ENCODE results near the gene TEKT2.

DNA sequence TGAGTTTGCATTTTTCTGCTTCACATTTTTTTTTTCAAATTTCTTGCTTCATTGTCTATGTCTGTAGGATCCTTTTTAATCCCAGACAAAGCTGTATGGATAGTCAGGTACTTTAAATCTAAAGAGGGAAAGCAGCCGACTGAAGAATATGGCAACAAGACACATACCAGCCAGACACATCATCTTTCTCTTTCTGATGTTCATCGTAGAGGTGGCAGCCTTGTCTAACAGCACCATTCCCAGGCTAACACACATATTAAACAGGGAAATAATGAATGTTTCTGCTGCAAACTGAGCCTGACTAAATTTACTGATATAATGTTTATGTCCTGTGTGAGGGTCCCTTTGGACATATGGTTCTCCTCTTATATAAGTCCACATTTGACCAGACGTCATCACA, 3.7 kb upstream of the TEKT2 start:
- TF ChIP-seq EZH2 (IDR thresholded peaks at IDR 0.05; ENCODE audit: borderline replicate concordance, low read depth, low read length, severe bottlenecking) = no peak
- TF ChIP-seq JUN (IDR thresholded peaks at IDR 0.05; ENCODE audit: borderline replicate concordance, insufficient read depth, insufficient read length, low read depth) = no peak
- TF ChIP-seq, protein P1, sequence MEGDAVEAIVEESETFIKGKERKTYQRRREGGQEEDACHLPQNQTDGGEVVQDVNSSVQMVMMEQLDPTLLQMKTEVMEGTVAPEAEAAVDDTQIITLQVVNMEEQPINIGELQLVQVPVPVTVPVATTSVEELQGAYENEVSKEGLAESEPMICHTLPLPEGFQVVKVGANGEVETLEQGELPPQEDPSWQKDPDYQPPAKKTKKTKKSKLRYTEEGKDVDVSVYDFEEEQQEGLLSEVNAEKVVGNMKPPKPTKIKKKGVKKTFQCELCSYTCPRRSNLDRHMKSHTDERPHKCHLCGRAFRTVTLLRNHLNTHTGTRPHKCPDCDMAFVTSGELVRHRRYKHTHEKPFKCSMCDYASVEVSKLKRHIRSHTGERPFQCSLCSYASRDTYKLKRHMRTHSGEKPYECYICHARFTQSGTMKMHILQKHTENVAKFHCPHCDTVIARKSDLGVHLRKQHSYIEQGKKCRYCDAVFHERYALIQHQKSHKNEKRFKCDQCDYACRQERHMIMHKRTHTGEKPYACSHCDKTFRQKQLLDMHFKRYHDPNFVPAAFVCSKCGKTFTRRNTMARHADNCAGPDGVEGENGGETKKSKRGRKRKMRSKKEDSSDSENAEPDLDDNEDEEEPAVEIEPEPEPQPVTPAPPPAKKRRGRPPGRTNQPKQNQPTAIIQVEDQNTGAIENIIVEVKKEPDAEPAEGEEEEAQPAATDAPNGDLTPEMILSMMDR (IDR thresholded peaks at IDR 0.05; ENCODE audit: extremely low read depth in 1 of 2, insufficient read depth in 1 of 2, low read depth in 1 of 2, low read length in 2 of 2) = no peak
- TF ChIP-seq POLR2AphosphoS5 (IDR thresholded peaks at IDR 0.05; ENCODE audit: insufficient read depth, low read depth, low read length) = no peak
